ENCODE data around the gene DLG2.

DNA sequence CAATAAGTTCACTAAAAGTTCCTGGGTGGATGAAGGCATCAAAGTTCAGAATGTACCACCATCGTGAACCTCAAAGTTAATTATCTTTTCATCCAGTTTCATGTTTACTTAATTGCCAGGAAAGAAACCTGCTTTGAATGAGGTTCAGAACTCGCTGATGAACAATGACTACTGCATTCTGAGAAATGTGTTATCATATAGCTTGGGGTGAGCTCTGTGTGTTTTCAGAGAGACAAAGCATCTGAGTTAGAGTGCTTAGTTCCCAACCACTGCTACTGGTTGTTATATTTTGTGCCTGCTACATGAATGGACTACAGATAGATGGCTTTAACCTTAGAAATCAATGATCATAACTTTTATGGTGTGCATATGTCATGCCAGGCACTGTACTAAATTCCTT lies 1131.0 kb downstream of the DLG2 start:
- TF ChIP-seq, protein P1, sequence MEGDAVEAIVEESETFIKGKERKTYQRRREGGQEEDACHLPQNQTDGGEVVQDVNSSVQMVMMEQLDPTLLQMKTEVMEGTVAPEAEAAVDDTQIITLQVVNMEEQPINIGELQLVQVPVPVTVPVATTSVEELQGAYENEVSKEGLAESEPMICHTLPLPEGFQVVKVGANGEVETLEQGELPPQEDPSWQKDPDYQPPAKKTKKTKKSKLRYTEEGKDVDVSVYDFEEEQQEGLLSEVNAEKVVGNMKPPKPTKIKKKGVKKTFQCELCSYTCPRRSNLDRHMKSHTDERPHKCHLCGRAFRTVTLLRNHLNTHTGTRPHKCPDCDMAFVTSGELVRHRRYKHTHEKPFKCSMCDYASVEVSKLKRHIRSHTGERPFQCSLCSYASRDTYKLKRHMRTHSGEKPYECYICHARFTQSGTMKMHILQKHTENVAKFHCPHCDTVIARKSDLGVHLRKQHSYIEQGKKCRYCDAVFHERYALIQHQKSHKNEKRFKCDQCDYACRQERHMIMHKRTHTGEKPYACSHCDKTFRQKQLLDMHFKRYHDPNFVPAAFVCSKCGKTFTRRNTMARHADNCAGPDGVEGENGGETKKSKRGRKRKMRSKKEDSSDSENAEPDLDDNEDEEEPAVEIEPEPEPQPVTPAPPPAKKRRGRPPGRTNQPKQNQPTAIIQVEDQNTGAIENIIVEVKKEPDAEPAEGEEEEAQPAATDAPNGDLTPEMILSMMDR (IDR thresholded peaks at IDR 0.05; ENCODE audit: low read depth, low read length, missing input control) = no peak
- no peak for TF ChIP-seq RAD21 (IDR thresholded peaks at IDR 0.05)
- no peak for TF ChIP-seq TAF1 (conservative IDR thresholded peaks at IDR 0.05)
- TF ChIP-seq, protein P2, sequence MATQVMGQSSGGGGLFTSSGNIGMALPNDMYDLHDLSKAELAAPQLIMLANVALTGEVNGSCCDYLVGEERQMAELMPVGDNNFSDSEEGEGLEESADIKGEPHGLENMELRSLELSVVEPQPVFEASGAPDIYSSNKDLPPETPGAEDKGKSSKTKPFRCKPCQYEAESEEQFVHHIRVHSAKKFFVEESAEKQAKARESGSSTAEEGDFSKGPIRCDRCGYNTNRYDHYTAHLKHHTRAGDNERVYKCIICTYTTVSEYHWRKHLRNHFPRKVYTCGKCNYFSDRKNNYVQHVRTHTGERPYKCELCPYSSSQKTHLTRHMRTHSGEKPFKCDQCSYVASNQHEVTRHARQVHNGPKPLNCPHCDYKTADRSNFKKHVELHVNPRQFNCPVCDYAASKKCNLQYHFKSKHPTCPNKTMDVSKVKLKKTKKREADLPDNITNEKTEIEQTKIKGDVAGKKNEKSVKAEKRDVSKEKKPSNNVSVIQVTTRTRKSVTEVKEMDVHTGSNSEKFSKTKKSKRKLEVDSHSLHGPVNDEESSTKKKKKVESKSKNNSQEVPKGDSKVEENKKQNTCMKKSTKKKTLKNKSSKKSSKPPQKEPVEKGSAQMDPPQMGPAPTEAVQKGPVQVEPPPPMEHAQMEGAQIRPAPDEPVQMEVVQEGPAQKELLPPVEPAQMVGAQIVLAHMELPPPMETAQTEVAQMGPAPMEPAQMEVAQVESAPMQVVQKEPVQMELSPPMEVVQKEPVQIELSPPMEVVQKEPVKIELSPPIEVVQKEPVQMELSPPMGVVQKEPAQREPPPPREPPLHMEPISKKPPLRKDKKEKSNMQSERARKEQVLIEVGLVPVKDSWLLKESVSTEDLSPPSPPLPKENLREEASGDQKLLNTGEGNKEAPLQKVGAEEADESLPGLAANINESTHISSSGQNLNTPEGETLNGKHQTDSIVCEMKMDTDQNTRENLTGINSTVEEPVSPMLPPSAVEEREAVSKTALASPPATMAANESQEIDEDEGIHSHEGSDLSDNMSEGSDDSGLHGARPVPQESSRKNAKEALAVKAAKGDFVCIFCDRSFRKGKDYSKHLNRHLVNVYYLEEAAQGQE (IDR thresholded peaks at IDR 0.05) = no peak
- no peak for TF ChIP-seq EGR1 (IDR thresholded peaks at IDR 0.05; ENCODE audit: low read depth in 2 of 2)
- TF ChIP-seq NR2F2 (IDR thresholded peaks at IDR 0.05) = no peak
- no peak for TF ChIP-seq JUND (IDR thresholded peaks at IDR 0.05)
- no peak for TF ChIP-seq SP1 (IDR thresholded peaks at IDR 0.05)
- TF ChIP-seq, protein P3, sequence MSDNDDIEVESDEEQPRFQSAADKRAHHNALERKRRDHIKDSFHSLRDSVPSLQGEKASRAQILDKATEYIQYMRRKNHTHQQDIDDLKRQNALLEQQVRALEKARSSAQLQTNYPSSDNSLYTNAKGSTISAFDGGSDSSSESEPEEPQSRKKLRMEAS (IDR thresholded peaks at IDR 0.05) = no peak
- TF ChIP-seq, protein P4, sequence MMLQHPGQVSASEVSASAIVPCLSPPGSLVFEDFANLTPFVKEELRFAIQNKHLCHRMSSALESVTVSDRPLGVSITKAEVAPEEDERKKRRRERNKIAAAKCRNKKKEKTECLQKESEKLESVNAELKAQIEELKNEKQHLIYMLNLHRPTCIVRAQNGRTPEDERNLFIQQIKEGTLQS (IDR thresholded peaks at IDR 0.05) = no peak
- no peak for TF ChIP-seq YY1 (IDR thresholded peaks at IDR 0.05)
- no peak for TF ChIP-seq FOXA1 (IDR thresholded peaks at IDR 0.05)
- TF ChIP-seq HNF4G (IDR thresholded peaks at IDR 0.05) = no peak
